ENCODE results near the gene HIBCH. TPM values are rescaled to one million over a fixed set of nuclear protein-coding genes. Genes with fewer than 3 reads are reported as not detected.

The HIBCH gene
- total RNA-seq, 4 donors from 2014 or later: 15.6 to 19.9 (median 17.8) TPM

GRCh38 chr2:190210471-190210870, 109.2 kb downstream of the HIBCH start:
- 59 to 83% methylated on average over 2 of the region's 2 CpGs for WGBS, 2 donors
- peaks cover 0 to 18% (median 8%) of the 10 kb centered on the region in 4 donors for H3K4me1 ChIP-seq
- no peak overlapping the region for H3K4me3 ChIP-seq
- no peaks in the 10 kb centered on the region for H3K27me3 ChIP-seq
- no peaks in the 10 kb centered on the region for H3K9me3 ChIP-seq
- H3K27ac ChIP-seq: no peak overlapping the region
- H3K36me3 ChIP-seq: peaks cover 0 to 14% (median 0%) of the 10 kb centered on the region in 3 donors
- no peak for TF ChIP-seq POLR2A (IDR thresholded peaks at IDR 0.05)
- TF ChIP-seq CTCF (IDR thresholded peaks at IDR 0.05): no peak
- TF ChIP-seq EP300 (IDR thresholded peaks at IDR 0.05): no peak
- DNase-seq (ENCODE audit: low spot score in 2 of 2): no peak

GRCh38 chr2:190209559-190209958, 110.1 kb downstream of the HIBCH start:
- Histone ChIP-seq H3K27ac (no peak overlapping the region), H3K27me3 (no peaks in the 10 kb centered on the region), H3K9me3 (no peaks in the 10 kb centered on the region), H3K4me1 (peaks cover 0 to 9% (median 3%) of the 10 kb centered on the region in 4 donors), H3K4me3 (no peak overlapping the region), H3K36me3 (peaks cover 0 to 14% (median 0%) of the 10 kb centered on the region in 3 donors)
- TF ChIP-seq CTCF (IDR thresholded peaks at IDR 0.05): no peak
- no peak for TF ChIP-seq POLR2A (IDR thresholded peaks at IDR 0.05)
- no peak for TF ChIP-seq EP300 (IDR thresholded peaks at IDR 0.05)
- 96 to 97% methylated on average over 5 of the region's 5 CpGs for WGBS, 2 donors
- no peak for DNase-seq (ENCODE audit: low spot score in 2 of 2)

GRCh38 chr2:190207930-190208329, 111.7 kb downstream of the HIBCH start:
- H3K4me3 ChIP-seq: no peak overlapping the region
- no peaks in the 10 kb centered on the region for H3K9me3 ChIP-seq
- no peaks in the 10 kb centered on the region for H3K4me1 ChIP-seq
- TF ChIP-seq POLR2A (IDR thresholded peaks at IDR 0.05): no peak
- TF ChIP-seq EP300 (IDR thresholded peaks at IDR 0.05): no peak
- TF ChIP-seq CTCF (IDR thresholded peaks at IDR 0.05): no peak
- no peaks in the 10 kb centered on the region for H3K27me3 ChIP-seq
- no peak overlapping the region for H3K27ac ChIP-seq
- peaks cover 0 to 14% (median 0%) of the 10 kb centered on the region in 3 donors for H3K36me3 ChIP-seq
- DNase-seq (ENCODE audit: low spot score in 2 of 2): no peak
- 31 to 32% methylated on average over 2 of the region's 2 CpGs for WGBS, 2 donors

- no peak for DNase-seq (ENCODE audit: low spot score in 2 of 2)
- Histone ChIP-seq H3K27me3 (no peaks in the 10 kb centered on the region), H3K4me3 (no peak overlapping the region), H3K4me1 (peaks cover 0 to 5% (median 0%) of the 10 kb centered on the region in 4 donors), H3K27ac (no peak overlapping the region), H3K9me3 (no peaks in the 10 kb centered on the region), H3K36me3 (peaks cover 0 to 10% (median 0%) of the 10 kb centered on the region in 3 donors)
- WGBS, 2 donors: 69 to 75% methylated on average over 4 of the region's 4 CpGs
- TF ChIP-seq EP300 (IDR thresholded peaks at IDR 0.05): no peak
- no peak for TF ChIP-seq POLR2A (IDR thresholded peaks at IDR 0.05)
- no peak for TF ChIP-seq CTCF (IDR thresholded peaks at IDR 0.05)
These were observed 114.0 kb downstream of the HIBCH start for GRCh38 chr2:190205657-190206056.

- H3K4me1 ChIP-seq: peaks cover 0 to 5% (median 0%) of the 10 kb centered on the region in 4 donors
- no peak overlapping the region for H3K4me3 ChIP-seq
- WGBS, 2 donors: 97 to 100% methylated on average over 1 of the region's 1 CpG
These were observed 117.0 kb downstream of the HIBCH start for GRCh38 chr2:190202604-190203003.

More at GRCh38 chr2:190202604-190203003, 117.0 kb downstream of the HIBCH start:
- no peak overlapping the region for H3K27ac ChIP-seq
- H3K27me3 ChIP-seq: no peaks in the 10 kb centered on the region
- no peak for TF ChIP-seq POLR2A (IDR thresholded peaks at IDR 0.05)
- no peak for TF ChIP-seq CTCF (IDR thresholded peaks at IDR 0.05)
- TF ChIP-seq EP300 (IDR thresholded peaks at IDR 0.05): no peak
- no peak for DNase-seq (ENCODE audit: low spot score in 2 of 2)
- H3K36me3 ChIP-seq: peaks cover 0 to 14% (median 0%) of the 10 kb centered on the region in 3 donors
- H3K9me3 ChIP-seq: no peaks in the 10 kb centered on the region

Measured in tibial nerve (tissue), 4 donors.